Endothelial cell of umbilical vein (primary cell): ENCODE data around the gene GPR183.

ENCODE experiments used
- CTCF ChIP-seq, 2 donors: IDR thresholded peaks; 1 replicate in 1 of 2; 2 replicates in 1 of 2; pipeline ENCODE4 v1.5.1; 2011; ENCODE audit warnings: low read length in 2 of 2, mild to moderate bottlenecking in 2 of 2, moderate library complexity in 2 of 2, control low read depth in 1 of 2, inconsistent platforms in 1 of 2, low read depth in 1 of 2; ENCODE audit not compliant: insufficient read depth in 1 of 2; ENCODE audit errors: extremely low read depth in 1 of 2
- EZH2 ChIP-seq: IDR thresholded peaks from 2 replicates; pipeline ENCODE4 v1.6.1; 2012; ENCODE audit warnings: borderline replicate concordance, low read depth, mild to moderate bottlenecking, moderate library complexity, low read length, inconsistent platforms; ENCODE audit not compliant: severe bottlenecking
- FOS ChIP-seq: IDR thresholded peaks from 2 replicates; pipeline ENCODE4 v1.6.1; 2011; ENCODE audit warnings: mild to moderate bottlenecking, low read length, moderate library complexity, borderline replicate concordance; ENCODE audit not compliant: insufficient read depth
- GATA2 ChIP-seq: IDR thresholded peaks from 2 replicates; pipeline ENCODE4 v1.7.0; 2011; ENCODE audit warnings: low read depth, mild to moderate bottlenecking, moderate library complexity, mixed read lengths, low read length; ENCODE audit not compliant: insufficient read length, insufficient read depth
- MAX ChIP-seq: IDR thresholded peaks from 2 replicates; pipeline ENCODE4 v1.6.1; 2011; ENCODE audit not compliant: insufficient read depth, insufficient read length
- MYC ChIP-seq: IDR thresholded peaks from one replicate; pipeline ENCODE4 v1.6.1; 2011; ENCODE audit warnings: mild to moderate bottlenecking, low read depth, low read length
- POLR2A ChIP-seq: IDR thresholded peaks from 2 replicates; pipeline ENCODE4 v1.6.1; 2012; ENCODE audit warnings: low read depth, mild to moderate bottlenecking, control low read depth, low read length

GRCh38 chr13:99353836-99354235, 46.6 kb upstream of the GPR183 start:
- TF ChIP-seq CTCF (IDR thresholded peaks at IDR 0.05; ENCODE audit: extremely low read depth in 1 of 2, insufficient read depth in 1 of 2, low read depth in 1 of 2, low read length in 2 of 2) (no peak), POLR2A (no peak), FOS (no peak), EZH2 (no peak), MAX (no peak), MYC (no peak), GATA2 (no peak)
